ENCODE measurements around the gene GPER1.
"Not testable (repeated sequence)": the region's sequence is repeated elsewhere in the genome, so short reads cannot be mapped to it uniquely, and the experiment has no call there.

The GPER1 gene

DNA sequence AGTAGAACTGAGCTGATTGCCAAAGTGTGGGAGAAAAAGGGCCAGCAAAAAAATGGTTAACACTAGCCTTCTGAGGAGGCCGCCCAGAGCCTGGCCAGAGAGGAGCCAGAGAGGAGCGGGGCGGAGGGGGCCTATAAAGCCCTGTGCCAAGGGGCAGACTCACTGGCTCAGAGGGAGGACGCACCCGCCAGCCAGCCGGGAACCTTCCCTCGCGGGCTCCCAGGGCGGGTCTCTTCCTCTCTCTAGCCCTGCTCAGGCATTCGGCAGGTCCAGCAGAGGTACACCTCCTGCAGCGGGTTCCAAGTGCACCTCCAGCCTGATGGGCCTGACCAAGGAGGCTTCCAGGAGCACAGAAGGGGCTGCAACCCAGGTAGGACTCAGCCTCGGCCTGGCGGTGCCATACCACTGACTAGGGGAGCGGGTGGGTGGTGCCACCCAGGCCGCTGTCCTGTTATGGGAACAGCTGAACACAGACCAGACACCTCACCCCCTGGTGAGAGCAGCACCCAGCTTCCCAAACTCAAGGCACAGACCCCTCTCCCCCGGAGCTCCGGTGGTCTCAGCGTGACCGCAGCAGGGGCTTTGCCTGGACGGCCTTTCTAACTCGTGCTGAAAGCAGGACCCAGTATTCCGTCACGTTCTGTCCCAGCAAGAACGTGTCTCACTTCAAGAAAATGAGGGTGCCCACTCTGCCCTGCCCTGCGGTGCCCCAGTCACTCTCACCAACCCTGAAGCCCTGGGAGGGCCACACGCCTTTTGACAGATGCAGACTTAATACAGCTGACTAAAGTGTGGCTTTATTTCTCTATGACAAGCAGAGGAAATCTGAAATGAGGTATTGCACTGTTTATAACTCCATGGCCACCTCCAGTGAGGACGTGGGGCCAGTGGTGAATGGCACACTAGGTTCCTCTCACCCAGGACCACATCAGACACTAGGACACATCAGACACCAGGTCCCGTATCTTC, at the start of gene GPER1:
GPER1 (plus strand) TSS at position 162 of the 969 bp plus-strand sequence. CDS start 3,616 bp downstream, outside the sequence.
- DNase-seq: no peak

GRCh38 chr7:1040233-1040632, 47.7 kb upstream of the GPER1 start:
- DNase-seq: not testable (repeated sequence)

GRCh38 chr7:1040790-1041189, 47.1 kb upstream of the GPER1 start:
- no peak for DNase-seq

DNA sequence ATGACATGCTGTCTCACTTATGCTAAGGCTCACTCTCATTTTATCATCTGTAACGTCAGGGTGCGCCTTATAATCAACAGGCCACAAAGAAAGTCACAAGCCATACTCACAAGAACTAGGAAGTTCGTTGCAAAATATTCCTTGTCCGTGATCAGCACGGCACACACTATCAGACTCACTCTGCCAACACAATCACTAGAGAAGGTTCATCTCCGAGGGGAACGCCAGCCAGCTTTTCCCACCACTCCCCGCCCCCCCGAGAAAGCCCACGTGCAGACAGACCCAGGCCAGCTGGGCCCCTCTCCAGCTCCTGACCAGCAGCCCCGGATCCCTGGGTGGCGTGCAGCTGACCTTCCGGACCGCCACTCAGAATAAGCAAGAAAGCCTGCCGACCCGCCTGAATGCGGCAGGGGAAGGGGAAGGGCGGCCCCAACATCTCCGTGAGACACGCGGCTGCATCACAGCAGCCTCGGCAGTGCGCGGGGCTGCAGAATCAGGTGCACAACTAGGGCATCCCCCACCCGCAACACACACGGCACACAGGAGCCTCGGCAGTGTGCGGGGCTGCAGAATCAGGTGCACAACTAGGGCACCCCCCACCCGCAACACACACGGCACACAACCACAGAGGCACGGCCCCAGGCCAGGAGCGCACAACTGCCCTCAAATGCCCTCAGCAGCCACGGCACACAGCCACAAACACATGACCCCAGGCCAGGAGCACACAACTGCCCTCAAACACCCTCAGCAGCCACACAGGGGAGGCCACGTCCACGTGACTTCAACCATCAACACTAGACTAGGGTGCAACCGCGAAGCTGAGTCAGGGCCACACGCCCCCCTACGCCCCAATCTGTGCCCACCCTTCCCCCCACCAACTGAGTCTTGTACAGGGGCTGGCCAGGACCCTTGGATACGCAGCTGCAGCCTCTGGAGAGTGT, 46.1 kb upstream of the GPER1 start:
- DNase-seq: no peak

GRCh38 chr7:1042492-1042833, 45.5 kb upstream of the GPER1 start:
- no peak for DNase-seq

GRCh38 chr7:1043552-1044188, 44.2 kb upstream of the GPER1 start:
- DNase-seq: no peak

DNA sequence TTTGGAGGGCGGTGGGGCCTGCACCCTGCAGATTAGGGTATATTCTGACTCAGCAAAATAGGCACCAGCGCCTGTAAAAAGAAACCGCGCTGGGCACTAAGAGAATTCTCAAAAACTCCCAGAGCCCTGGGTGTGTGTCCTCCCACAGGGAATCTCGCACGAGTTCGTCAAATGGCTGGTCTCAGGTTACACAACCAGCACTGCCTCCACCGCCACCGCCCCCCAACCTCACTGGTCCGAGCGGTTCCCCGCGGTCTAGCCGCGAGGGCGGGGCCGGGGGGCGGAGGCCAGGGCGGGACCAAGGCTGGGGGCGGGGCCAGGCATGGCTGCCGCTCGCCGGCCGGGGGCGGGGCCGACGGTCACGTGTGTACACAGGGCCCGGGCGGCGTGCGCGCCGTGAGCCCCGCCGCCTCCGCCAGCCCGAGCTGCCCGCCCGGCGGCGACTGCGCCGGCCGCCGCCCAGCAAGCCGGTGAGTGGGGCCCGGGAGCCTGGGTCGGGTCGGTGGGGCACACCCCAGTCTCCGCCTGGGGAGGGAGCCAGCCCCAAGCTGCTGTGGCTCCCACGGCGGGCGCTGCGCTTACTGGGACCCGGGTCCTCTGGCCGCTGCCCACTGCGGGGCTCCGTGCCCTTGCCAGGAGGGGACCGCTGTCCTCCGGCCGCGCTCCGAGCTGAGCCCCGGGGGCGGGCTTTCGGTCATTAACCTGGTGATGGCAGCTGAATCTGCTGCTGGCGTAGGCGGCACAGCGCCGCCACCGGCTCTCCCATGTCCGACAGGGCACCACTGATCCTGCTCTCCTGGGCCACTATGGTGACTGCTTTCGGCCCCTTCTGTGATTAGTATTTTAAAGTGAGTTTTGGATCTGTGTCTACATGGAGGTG, 43.5 kb upstream of the GPER1 start, which contains the start of gene GPR146:
GPR146 (plus strand) TSS at position 358 of the 880 bp plus-strand sequence. CDS start 12,970 bp downstream, outside the sequence.
- peak; percentile 85 to 86 for DNase-seq

DNA sequence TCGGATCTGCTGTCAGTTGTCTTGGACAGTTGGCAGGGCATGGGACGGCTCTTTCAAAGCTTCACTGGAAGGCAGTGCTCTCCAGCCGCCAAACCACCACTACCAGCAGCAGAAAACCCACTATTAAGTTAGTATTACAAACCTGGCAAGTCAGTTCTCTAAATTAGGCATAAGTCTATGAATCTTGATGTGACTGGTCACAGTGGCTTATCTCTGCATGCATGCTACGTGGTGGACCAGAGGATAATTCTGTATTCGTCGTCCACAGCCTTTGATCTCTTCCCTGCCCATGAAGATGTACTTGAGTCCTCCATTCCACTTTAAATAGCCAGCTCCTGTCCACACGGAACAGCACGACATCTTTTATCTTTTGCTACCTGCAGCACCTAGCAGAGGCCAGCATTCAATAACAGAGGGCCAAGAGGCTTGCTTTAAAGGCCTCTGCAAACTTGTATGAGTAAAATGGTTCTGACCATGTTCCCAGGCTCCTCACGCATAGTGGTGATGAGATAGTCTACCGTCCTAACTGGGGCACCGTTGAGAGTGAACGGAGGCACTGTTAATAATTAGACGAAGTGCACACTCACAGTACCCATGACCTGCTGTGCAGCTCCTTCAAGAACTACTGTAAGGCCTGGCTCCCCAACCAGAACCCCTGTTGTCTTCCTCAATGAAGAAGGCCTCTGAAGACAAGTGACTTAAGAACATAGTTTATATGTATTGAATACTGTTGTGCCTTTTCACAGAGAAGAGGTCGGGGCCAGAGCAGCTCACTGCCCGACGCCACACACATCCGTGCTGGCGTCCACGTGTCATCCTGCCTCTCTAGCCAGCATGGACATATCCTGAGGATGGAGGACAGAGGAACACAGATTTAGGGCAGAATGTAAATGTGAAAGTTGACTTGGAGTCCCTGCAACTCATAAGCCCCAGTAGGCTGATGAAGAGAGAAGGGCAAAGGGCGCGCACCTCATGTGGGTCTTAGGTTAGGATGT, 42.5 kb upstream of the GPER1 start:
- no peak for DNase-seq

DNA sequence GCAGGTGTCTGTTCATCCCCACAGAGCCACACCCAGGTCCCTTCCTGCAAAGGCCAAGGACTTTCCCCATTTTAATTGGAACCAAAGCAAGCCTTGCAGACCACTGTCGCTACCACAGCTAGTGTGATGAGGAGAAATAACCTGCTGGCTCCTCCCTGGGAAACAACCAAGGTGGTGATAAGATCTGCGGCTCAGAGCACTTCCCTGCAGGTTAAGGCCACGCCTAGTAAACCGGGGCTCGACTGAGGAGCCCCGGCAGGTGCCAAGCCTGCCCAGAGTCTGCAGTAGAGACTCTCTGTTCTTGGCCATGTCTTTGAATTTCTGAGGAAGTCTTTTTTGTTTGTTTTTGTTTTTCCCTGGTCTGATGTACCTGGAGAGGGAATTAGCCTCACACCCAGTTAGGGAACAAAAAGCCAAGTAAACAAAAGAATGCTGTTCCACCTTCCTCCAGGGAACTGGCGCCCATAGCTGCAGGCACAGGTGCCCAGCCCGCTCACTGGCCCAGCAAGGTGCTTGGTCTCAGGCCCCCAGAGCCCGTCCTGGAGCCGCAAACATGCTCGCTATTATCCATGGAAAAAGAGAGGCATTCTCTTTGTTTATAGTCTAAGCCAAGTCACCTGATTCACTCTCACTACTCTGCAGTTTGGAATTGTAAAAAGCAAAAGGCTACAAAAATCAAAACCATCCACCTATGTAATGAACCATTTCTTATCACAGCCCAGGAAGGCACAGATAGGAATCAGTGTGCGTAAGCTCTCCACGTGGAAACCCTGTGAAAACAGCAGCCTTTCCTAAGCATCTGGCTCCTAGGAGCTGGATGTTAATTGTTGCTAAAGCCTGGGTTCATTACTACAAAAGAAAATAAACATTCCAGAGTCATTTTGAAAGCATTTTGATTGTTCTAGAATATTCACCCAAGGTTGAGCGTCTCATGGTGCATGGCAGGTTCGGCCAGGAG, 40.9 kb upstream of the GPER1 start:
- DNase-seq: peak in 1 of 2 experiments; percentile 22

- DNase-seq: no peak
These were observed 38.7 kb upstream of the GPER1 start for GRCh38 chr7:1049006-1049741.

- no peak for DNase-seq
These were observed 38.1 kb upstream of the GPER1 start for GRCh38 chr7:1049801-1050200.

- DNase-seq: no peak
These were observed 37.5 kb upstream of the GPER1 start for GRCh38 chr7:1050254-1050906.

- DNase-seq: no peak
These were observed 36.8 kb upstream of the GPER1 start for GRCh38 chr7:1050956-1051690.

DNA sequence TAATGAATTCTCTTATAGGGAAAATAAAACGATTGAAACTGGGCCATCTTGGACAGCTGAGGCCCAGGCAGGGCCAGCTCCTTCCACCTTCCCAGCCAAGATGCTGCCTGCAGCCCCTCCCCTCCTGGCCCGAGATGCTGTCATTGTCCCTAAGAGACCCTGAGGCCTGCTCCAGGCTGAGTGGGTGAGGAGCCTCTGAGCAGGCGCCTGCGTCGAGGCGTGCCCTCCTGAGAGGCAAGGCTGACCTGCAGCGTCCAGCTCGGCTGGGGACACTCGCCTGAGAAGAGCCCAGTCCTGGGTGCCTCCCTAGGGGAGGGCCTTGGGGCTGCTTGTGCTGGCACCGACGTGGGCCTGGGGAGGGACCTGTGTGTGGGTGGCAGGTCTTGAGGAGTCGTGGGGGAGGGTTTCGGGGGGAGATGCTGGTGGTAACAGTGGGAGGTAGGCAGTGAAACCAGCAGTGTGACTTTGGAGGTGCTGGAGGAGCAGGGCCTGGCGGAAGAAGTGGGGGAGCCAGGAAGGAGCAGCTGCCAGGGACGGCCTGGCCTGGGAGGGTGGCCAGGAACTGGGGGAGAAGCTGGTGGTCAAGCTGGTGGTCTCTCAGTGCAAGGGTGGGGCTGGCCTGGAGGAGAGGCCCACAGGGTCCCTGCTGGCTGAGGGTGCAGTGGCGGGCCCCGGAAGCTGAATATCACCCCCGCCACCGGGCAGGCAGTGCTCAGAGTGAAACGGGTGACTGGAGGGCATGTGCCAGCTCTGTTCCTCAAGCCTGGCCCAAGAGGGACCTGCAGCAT, 35.7 kb upstream of the GPER1 start:
- no peak for DNase-seq

DNA sequence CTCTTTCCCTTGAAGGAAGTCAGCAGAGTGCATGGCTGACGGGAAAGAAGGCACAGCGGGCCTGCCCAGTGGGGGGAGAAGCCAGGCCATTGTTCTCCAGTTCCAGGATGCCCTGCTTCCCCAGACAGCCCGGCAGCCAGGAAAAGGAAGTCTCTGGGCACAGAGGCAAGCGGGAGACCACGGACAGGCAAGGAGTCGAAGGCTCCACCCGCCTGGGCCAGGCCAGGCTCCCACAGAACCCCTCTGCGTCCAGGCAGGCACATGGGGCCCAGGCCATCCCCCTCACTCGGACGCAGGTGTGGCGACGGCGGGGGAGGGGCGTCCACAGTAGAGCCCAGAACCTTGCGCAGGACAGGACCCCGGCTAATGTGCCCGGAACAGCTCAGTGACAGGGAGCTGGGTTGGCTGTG, 34.9 kb upstream of the GPER1 start:
- DNase-seq: no peak

- DNase-seq: no peak
These were observed 34.0 kb upstream of the GPER1 start for GRCh38 chr7:1053816-1054370.

All from activated CD4-positive, alpha-beta T cell treated with anti-CD3 and anti-CD28 coated beads, Interleukin-2, amount 50 U/mL, for 4 hours (primary cell).